ENCODE measurements around the gene ADAD2. TPM values are rescaled to one million over a fixed set of nuclear protein-coding genes. Genes with fewer than 3 reads are reported as not detected.
A peak's percentile ranks its signal among the peaks of the same experiment; 100 is the strongest.

ADAD2 gene
- total and polyA plus RNA-seq, 2 donors (not counting 1 experiment from before 2014, with no cell fraction given), result 0.06 TPM; not detected in 1

DNA sequence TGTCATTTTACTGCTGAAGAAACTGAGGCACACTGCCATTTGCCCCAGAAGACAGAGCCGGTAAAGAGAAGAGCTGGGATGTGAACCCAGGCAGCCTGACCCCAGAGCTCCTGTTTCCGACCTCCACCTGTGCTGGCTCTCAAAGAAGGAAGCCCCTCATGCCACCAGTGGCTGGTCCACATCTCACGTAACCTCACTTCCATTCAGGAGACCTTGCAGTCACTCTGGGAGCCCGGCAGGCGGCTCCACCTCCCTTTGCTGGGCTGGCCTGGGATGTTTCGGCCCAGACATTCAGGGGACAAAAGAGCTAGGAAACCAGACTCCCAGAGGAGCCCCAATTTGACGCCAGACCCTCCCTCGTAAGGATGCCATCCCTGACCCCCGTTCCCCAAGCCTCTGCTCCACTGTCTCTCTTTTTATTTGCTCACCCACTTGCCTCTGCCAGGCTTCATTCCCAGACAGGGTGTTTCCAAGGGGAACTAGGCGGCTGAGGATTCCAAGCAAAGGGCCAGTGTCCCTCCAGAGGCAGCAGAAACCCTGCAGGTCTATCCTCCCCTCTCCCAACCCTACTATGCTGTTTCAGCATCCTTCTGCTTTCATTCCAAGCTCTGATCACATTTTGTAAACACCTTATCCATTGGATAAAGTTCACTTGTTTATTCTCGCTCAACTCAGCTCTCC lies 6.9 kb upstream of the ADAD2 start:
- peaks cover 7 to 10% of the 10 kb centered on the region in 2 donors for H3K4me1 ChIP-seq (ENCODE audit: control insufficient read depth in 2 of 2, insufficient read depth in 2 of 2, low read length in 2 of 2)
- no peak overlapping the region for H2AFZ ChIP-seq (ENCODE audit: insufficient read depth, low read depth, low read length, poor library complexity, severe bottlenecking)
- H3K4me3 ChIP-seq (ENCODE audit: control extremely low read depth in 1 of 5, extremely low read depth in 1 of 5, insufficient read depth in 1 of 5, low read depth in 2 of 5, low read length in 4 of 5), result no peak overlapping the region
- no peak overlapping the region for H3K27ac Mint-ChIP-seq
- no peaks in the 10 kb centered on the region for H3K27me3 ChIP-seq (replicated peaks in 1 of 4; ENCODE audit: control extremely low read depth in 1 of 4, control insufficient read depth in 3 of 4, insufficient read depth in 4 of 4, low read length in 3 of 4)
- H3K9ac ChIP-seq (ENCODE audit: low read length), result no peak overlapping the region
- no peaks in the 10 kb centered on the region for H3K9me3 ChIP-seq (ENCODE audit: control extremely low read depth in 1 of 3, control insufficient read depth in 2 of 3, insufficient read depth in 1 of 3, low read length in 2 of 3)
- ATAC-seq (ENCODE audit: low read depth) (no peak), DNase-seq (no peak)
- TF ChIP-seq EZH2 (IDR thresholded peaks at IDR 0.05; ENCODE audit: borderline replicate concordance, insufficient read depth, low read depth, low read length, poor library complexity, severe bottlenecking), result no peak
- no peak for TF ChIP-seq CTCF (IDR thresholded peaks at IDR 0.05)
- H3K4me2 ChIP-seq (replicated peaks; ENCODE audit: low read depth, low read length, poor library complexity, severe bottlenecking), result no peak overlapping the region
- H3K27me3 Mint-ChIP-seq, result no peaks in the 10 kb centered on the region
- no peaks in the 10 kb centered on the region for H3K9me3 Mint-ChIP-seq (ENCODE audit: insufficient read depth)
- H3K36me3 ChIP-seq (replicated peaks in 1 of 2; ENCODE audit: control extremely low read depth in 1 of 2, control insufficient read depth in 1 of 2, extremely low read depth in 1 of 2, insufficient read depth in 2 of 2, low read length in 1 of 2), result peaks cover 0 to 59% of the 10 kb centered on the region in 2 experiments
- no peak overlapping the region for H3K27ac ChIP-seq (ENCODE audit: low read length in 2 of 2)
- 98% methylated on average over 11 of the region's 11 CpGs for whole genome bisulfite sequencing (ENCODE audit: insufficient coverage)
- peak overlapping the region; percentile 26 for H3K4me3 Mint-ChIP-seq
- intact Hi-C loops (cut with micrococcal nuclease), result loop anchor here (10.0 kb wide), 1 partner anchor 321 kb away; the partner anchor contains the start of gene MEAK7
- H3K4me1 Mint-ChIP-seq, result peaks cover 22% of the 10 kb centered on the region
- peaks cover 8% of the 10 kb centered on the region for H4K20me1 ChIP-seq (ENCODE audit: control insufficient read depth, insufficient read depth, low read length, poor library complexity, severe bottlenecking)
- POLR2A ChIA-PET, result no interaction called here
- peaks cover 41% of the 10 kb centered on the region for H3K79me2 ChIP-seq (ENCODE audit: control insufficient read depth, insufficient read depth, low read length)
- CTCF ChIA-PET, result no interaction called here

DNA sequence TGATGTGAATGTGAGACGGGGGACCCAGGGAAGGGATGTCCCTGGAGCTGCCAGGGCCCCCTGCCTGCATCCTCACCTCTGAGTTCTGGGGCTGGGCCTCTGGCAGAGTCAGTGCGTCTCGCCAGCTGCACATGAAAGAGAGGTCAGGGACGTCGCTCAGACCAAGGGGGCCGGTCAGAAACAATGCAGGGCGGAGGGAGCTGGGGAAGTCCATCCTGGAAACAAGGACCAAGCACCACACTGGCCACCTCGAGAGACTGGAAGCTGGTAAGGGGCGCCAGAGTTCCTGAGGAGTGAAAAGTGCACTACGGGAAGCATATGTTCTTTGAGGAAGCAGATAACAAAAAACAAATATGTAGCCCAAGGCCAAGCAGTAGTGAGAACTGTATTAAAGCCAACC lies 6.2 kb upstream of the ADAD2 start:
- DNase-seq (peak; percentile 4), ATAC-seq (ENCODE audit: low read depth) (no peak)
- Histone ChIP-seq H3K9me3 (ENCODE audit: control extremely low read depth in 1 of 3, control insufficient read depth in 2 of 3, insufficient read depth in 1 of 3, low read length in 2 of 3) (no peaks in the 10 kb centered on the region), H3K4me3 (ENCODE audit: control extremely low read depth in 1 of 5, extremely low read depth in 1 of 5, insufficient read depth in 1 of 5, low read depth in 2 of 5, low read length in 4 of 5) (no peak overlapping the region), H3K79me2 (ENCODE audit: control insufficient read depth, insufficient read depth, low read length) (peaks cover 41% of the 10 kb centered on the region), H3K4me2 (replicated peaks; ENCODE audit: low read depth, low read length, poor library complexity, severe bottlenecking) (no peak overlapping the region), H4K20me1 (ENCODE audit: control insufficient read depth, insufficient read depth, low read length, poor library complexity, severe bottlenecking) (peaks cover 8% of the 10 kb centered on the region), H3K27me3 (replicated peaks in 1 of 4; ENCODE audit: control extremely low read depth in 1 of 4, control insufficient read depth in 3 of 4, insufficient read depth in 4 of 4, low read length in 3 of 4) (no peaks in the 10 kb centered on the region), H2AFZ (ENCODE audit: insufficient read depth, low read depth, low read length, poor library complexity, severe bottlenecking) (no peak overlapping the region), H3K36me3 (replicated peaks in 1 of 2; ENCODE audit: control extremely low read depth in 1 of 2, control insufficient read depth in 1 of 2, extremely low read depth in 1 of 2, insufficient read depth in 2 of 2, low read length in 1 of 2) (peaks cover 0 to 53% of the 10 kb centered on the region in 2 experiments), H3K27ac (ENCODE audit: low read length in 2 of 2) (no peak overlapping the region), H3K9ac (ENCODE audit: low read length) (no peak overlapping the region), H3K4me1 (ENCODE audit: control insufficient read depth in 2 of 2, insufficient read depth in 2 of 2, low read length in 2 of 2) (peaks cover 7 to 10% of the 10 kb centered on the region in 2 donors)
- CTCF ChIA-PET, result interaction anchor here (4.7 kb wide), 1 partner anchor 100 kb away, joined by 60 read pairs; no protein-coding TSS in a partner anchor
- POLR2A ChIA-PET, result no interaction called here
- Mint-ChIP-seq H3K4me3 (peak overlapping the region; percentile 96), H3K9me3 (ENCODE audit: insufficient read depth) (no peaks in the 10 kb centered on the region), H3K27me3 (no peaks in the 10 kb centered on the region), H3K4me1 (peaks cover 22% of the 10 kb centered on the region), H3K27ac (no peak overlapping the region)
- WGBS (ENCODE audit: insufficient coverage), result 98% methylated on average over 10 of the region's 10 CpGs
- TF ChIP-seq EZH2 (IDR thresholded peaks at IDR 0.05; ENCODE audit: borderline replicate concordance, insufficient read depth, low read depth, low read length, poor library complexity, severe bottlenecking) (no peak), CTCF (IDR thresholded peaks at IDR 0.05) (no peak)
- intact Hi-C loops (cut with micrococcal nuclease), result loop anchor here (5.0 to 10.0 kb wide), 2 partner anchors 227 to 320 kb away; partner anchors contain the start of gene MEAK7
